Effector memory CD8-positive, alpha-beta T cell (primary cell): ENCODE measurements around the gene CDCA7L.

ENCODE experiments used
- ATAC-seq: fragments of 150-1000 bp; cut with Tn5 transposase; replicated peaks from 2 replicates; pipeline ENCODE4 v1.10.0; 2021; ENCODE audit warnings: mild to moderate bottlenecking, moderate library complexity
- DNase-seq, 3 experiments: peaks; one replicate each; pipeline ENCODE4 v3.0.0; 2021
- H3K27ac Mint-ChIP-seq, 2 donors: one replicate each; pipeline ENCODE4 v1.8.0; 2022; ENCODE audit warnings: mild to moderate bottlenecking in 2 of 2, mixed read lengths in 2 of 2, moderate library complexity in 2 of 2
- H3K27me3 Mint-ChIP-seq, 2 donors: one replicate each; pipeline ENCODE4 v1.8.0; 2022; ENCODE audit warnings: mixed read lengths in 2 of 2
- H3K36me3 Mint-ChIP-seq: one replicate; pipeline ENCODE4 v1.8.0; 2022; ENCODE audit warnings: mild to moderate bottlenecking, moderate library complexity, mixed read lengths; ENCODE audit not compliant: insufficient read depth
- H3K4me1 Mint-ChIP-seq, 2 donors: one replicate each; pipeline ENCODE4 v1.8.0; 2022; ENCODE audit warnings: low read depth in 2 of 2, mixed read lengths in 2 of 2
- H3K4me3 Mint-ChIP-seq, 2 donors: one replicate each; pipeline ENCODE4 v1.8.0; 2022; ENCODE audit warnings: mild to moderate bottlenecking in 2 of 2, mixed read lengths in 2 of 2, moderate library complexity in 2 of 2
- H3K9me3 Mint-ChIP-seq, 2 donors: one replicate each; pipeline ENCODE4 v1.8.0; 2022; ENCODE audit warnings: mixed read lengths in 2 of 2

Gene CDCA7L

GRCh38 chr7:21912931-21913780 is 32.5 kb downstream of the CDCA7L start:
- Mint-ChIP-seq H3K4me3 (no peak overlapping the region), H3K9me3 (no peaks in the 10 kb centered on the region)
- ATAC-seq, result no peak

GRCh38 chr7:21912305-21912704 is 33.4 kb downstream of the CDCA7L start:
- no peaks in the 10 kb centered on the region for H3K9me3 Mint-ChIP-seq
- no peak overlapping the region for H3K27ac Mint-ChIP-seq
- DNase-seq (no peak), ATAC-seq (no peak)
- H3K27me3 Mint-ChIP-seq, result peaks cover 0 to 6% of the 10 kb centered on the region in 2 donors
- H3K4me3 Mint-ChIP-seq, result no peak overlapping the region
- no peaks in the 10 kb centered on the region for H3K36me3 Mint-ChIP-seq
- H3K4me1 Mint-ChIP-seq, result no peaks in the 10 kb centered on the region

More at GRCh38 chr7:21912931-21913780, 32.5 kb downstream of the CDCA7L start:
- no peaks in the 10 kb centered on the region for H3K4me1 Mint-ChIP-seq
- no peak for DNase-seq
- H3K27ac Mint-ChIP-seq, result peak overlapping the region in 1 of 2 donors; percentile 59
- peaks cover 0 to 6% of the 10 kb centered on the region in 2 donors for H3K27me3 Mint-ChIP-seq
- no peaks in the 10 kb centered on the region for H3K36me3 Mint-ChIP-seq

GRCh38 chr7:21911341-21911875 is 34.3 kb downstream of the CDCA7L start:
- DNase-seq, result no peak
- Mint-ChIP-seq H3K27ac (no peak overlapping the region), H3K4me3 (no peak overlapping the region), H3K36me3 (no peaks in the 10 kb centered on the region), H3K9me3 (no peaks in the 10 kb centered on the region), H3K27me3 (peaks cover 0 to 6% of the 10 kb centered on the region in 2 donors), H3K4me1 (no peaks in the 10 kb centered on the region)
- no peak for ATAC-seq

- Mint-ChIP-seq H3K9me3 (no peaks in the 10 kb centered on the region), H3K36me3 (no peaks in the 10 kb centered on the region), H3K4me1 (no peaks in the 10 kb centered on the region), H3K4me3 (no peak overlapping the region), H3K27ac (no peak overlapping the region), H3K27me3 (peaks cover 0 to 5% of the 10 kb centered on the region in 2 donors)
- DNase-seq (no peak), ATAC-seq (no peak)
These were observed 35.4 kb downstream of the CDCA7L start for GRCh38 chr7:21910253-21910652.

GRCh38 chr7:21908746-21909145 is 37.0 kb downstream of the CDCA7L start:
- no peaks in the 10 kb centered on the region for H3K9me3 Mint-ChIP-seq
- no peak overlapping the region for H3K27ac Mint-ChIP-seq
- H3K36me3 Mint-ChIP-seq, result no peaks in the 10 kb centered on the region
- H3K4me3 Mint-ChIP-seq, result no peak overlapping the region
- DNase-seq (no peak), ATAC-seq (no peak)
- H3K27me3 Mint-ChIP-seq, result no peaks in the 10 kb centered on the region
- no peaks in the 10 kb centered on the region for H3K4me1 Mint-ChIP-seq

GRCh38 chr7:21903020-21903786 is 42.5 kb downstream of the CDCA7L start:
- H3K27me3 Mint-ChIP-seq, result no peaks in the 10 kb centered on the region
- no peaks in the 10 kb centered on the region for H3K9me3 Mint-ChIP-seq
- H3K36me3 Mint-ChIP-seq, result no peaks in the 10 kb centered on the region
- DNase-seq, result no peak
- no peak overlapping the region for H3K4me3 Mint-ChIP-seq
- no peak overlapping the region for H3K27ac Mint-ChIP-seq
- no peak for ATAC-seq
- H3K4me1 Mint-ChIP-seq, result peaks cover 7 to 10% of the 10 kb centered on the region in 2 donors

- DNase-seq (no peak), ATAC-seq (no peak)
- H3K9me3 Mint-ChIP-seq, result no peaks in the 10 kb centered on the region
- H3K27ac Mint-ChIP-seq, result no peak overlapping the region
- H3K36me3 Mint-ChIP-seq, result no peaks in the 10 kb centered on the region
- no peaks in the 10 kb centered on the region for H3K27me3 Mint-ChIP-seq
- peaks cover 13 to 14% of the 10 kb centered on the region in 2 donors for H3K4me1 Mint-ChIP-seq
- H3K4me3 Mint-ChIP-seq, result no peak overlapping the region
These were observed 43.5 kb downstream of the CDCA7L start for GRCh38 chr7:21902240-21902639.

GRCh38 chr7:21898265-21898930 is 47.3 kb downstream of the CDCA7L start:
- H3K27ac Mint-ChIP-seq, result peak overlapping the region; percentile 88 to 96
- peaks cover 13 to 14% of the 10 kb centered on the region in 2 donors for H3K4me1 Mint-ChIP-seq
- peak in 1 of 3 experiments; percentile 4 for DNase-seq
- no peaks in the 10 kb centered on the region for H3K36me3 Mint-ChIP-seq
- H3K27me3 Mint-ChIP-seq, result no peaks in the 10 kb centered on the region
- H3K4me3 Mint-ChIP-seq, result peak overlapping the region; percentile 65 to 80
- no peaks in the 10 kb centered on the region for H3K9me3 Mint-ChIP-seq
- peak; percentile 75 for ATAC-seq

GRCh38 chr7:21893401-21893800 is 52.3 kb downstream of the CDCA7L start:
- no peak overlapping the region for H3K27ac Mint-ChIP-seq
- ATAC-seq (no peak), DNase-seq (no peak)
- no peaks in the 10 kb centered on the region for H3K27me3 Mint-ChIP-seq
- H3K36me3 Mint-ChIP-seq, result no peaks in the 10 kb centered on the region
- H3K4me3 Mint-ChIP-seq, result no peak overlapping the region
- no peaks in the 10 kb centered on the region for H3K9me3 Mint-ChIP-seq
- peaks cover 5 to 9% of the 10 kb centered on the region in 2 donors for H3K4me1 Mint-ChIP-seq

GRCh38 chr7:21891291-21891690 is 54.4 kb downstream of the CDCA7L start:
- no peak for DNase-seq
- Mint-ChIP-seq H3K27ac (no peak overlapping the region), H3K4me3 (no peak overlapping the region), H3K27me3 (no peaks in the 10 kb centered on the region), H3K36me3 (no peaks in the 10 kb centered on the region), H3K4me1 (no peaks in the 10 kb centered on the region), H3K9me3 (no peaks in the 10 kb centered on the region)
- no peak for ATAC-seq

GRCh38 chr7:21887779-21888178 is 57.9 kb downstream of the CDCA7L start:
- no peak for DNase-seq
- H3K27me3 Mint-ChIP-seq, result no peaks in the 10 kb centered on the region
- no peaks in the 10 kb centered on the region for H3K36me3 Mint-ChIP-seq
- no peak overlapping the region for H3K27ac Mint-ChIP-seq
- ATAC-seq, result no peak
- no peaks in the 10 kb centered on the region for H3K4me1 Mint-ChIP-seq
- H3K4me3 Mint-ChIP-seq, result no peak overlapping the region
- H3K9me3 Mint-ChIP-seq, result no peaks in the 10 kb centered on the region

- H3K27ac Mint-ChIP-seq, result no peak overlapping the region
- H3K4me1 Mint-ChIP-seq, result no peaks in the 10 kb centered on the region
- H3K27me3 Mint-ChIP-seq, result no peaks in the 10 kb centered on the region
These were observed 58.3 kb downstream of the CDCA7L start for GRCh38 chr7:21887353-21887752.

GRCh38 chr7:21886396-21886795 is 59.3 kb downstream of the CDCA7L start:
- no peak for ATAC-seq
- H3K27me3 Mint-ChIP-seq, result no peaks in the 10 kb centered on the region

More at GRCh38 chr7:21887353-21887752, 58.3 kb downstream of the CDCA7L start:
- Mint-ChIP-seq H3K4me3 (no peak overlapping the region), H3K9me3 (no peaks in the 10 kb centered on the region), H3K36me3 (no peaks in the 10 kb centered on the region)
- ATAC-seq (no peak), DNase-seq (no peak)

More at GRCh38 chr7:21886396-21886795, 59.3 kb downstream of the CDCA7L start:
- H3K4me3 Mint-ChIP-seq, result no peak overlapping the region
- H3K36me3 Mint-ChIP-seq, result no peaks in the 10 kb centered on the region
- no peaks in the 10 kb centered on the region for H3K9me3 Mint-ChIP-seq
- H3K4me1 Mint-ChIP-seq, result no peaks in the 10 kb centered on the region
- DNase-seq, result no peak
- H3K27ac Mint-ChIP-seq, result no peak overlapping the region
